Liver (tissue), 3 donors: Measurements from ENCODE around the gene NRF1.

Experiments
- EGR1 ChIP-seq, 2 donors: IDR thresholded peaks; 2 replicates each; pipeline ENCODE4 v1.6.1; 2016 to 2018; ENCODE audit warnings: antibody characterized with exemption in 2 of 2, low read depth in 2 of 2
- FOXA1 ChIP-seq: IDR thresholded peaks from 2 replicates; pipeline ENCODE4 v1.6.1; 2016; ENCODE audit warnings: antibody characterized with exemption
- HNF4A ChIP-seq, 2 donors: conservative IDR thresholded peaks; 2 replicates each; pipeline ENCODE4 v1.6.1; 2016; ENCODE audit warnings: antibody characterized with exemption in 2 of 2, mild to moderate bottlenecking in 2 of 2
- HNF4G ChIP-seq: IDR thresholded peaks from 2 replicates; pipeline ENCODE4 v1.6.1; 2016; ENCODE audit warnings: antibody characterized with exemption
- NR2F2 ChIP-seq: IDR thresholded peaks from 2 replicates; pipeline ENCODE4 v1.6.1; 2016; ENCODE audit warnings: antibody characterized with exemption
- SP1 ChIP-seq: IDR thresholded peaks from 2 replicates; pipeline ENCODE4 v1.6.1; 2018; ENCODE audit warnings: antibody characterized with exemption, mild to moderate bottlenecking
- TAF1 ChIP-seq: conservative IDR thresholded peaks from 2 replicates; pipeline ENCODE4 v1.6.1; 2016; ENCODE audit warnings: antibody characterized with exemption, mild to moderate bottlenecking
- YY1 ChIP-seq: IDR thresholded peaks from 2 replicates; pipeline ENCODE4 v1.6.1; 2016; ENCODE audit warnings: antibody characterized with exemption, mild to moderate bottlenecking
- TF ChIP-seq, protein P1 (sequence below): fragments of 150-350 bp; IDR thresholded peaks from 2 replicates; pipeline ENCODE4 v1.5.1; 2017; ENCODE audit warnings: improper control_type of control experiment, low read depth, low read length; ENCODE audit not compliant: missing input control
- TF ChIP-seq, protein P2 (sequence below): IDR thresholded peaks from 2 replicates; pipeline ENCODE4 v1.6.1; 2016; ENCODE audit warnings: antibody characterized with exemption
- TF ChIP-seq, protein P3 (sequence below): IDR thresholded peaks from 2 replicates; pipeline ENCODE4 v1.6.1; 2016; ENCODE audit warnings: antibody characterized with exemption
- TF ChIP-seq, protein P4 (sequence below): IDR thresholded peaks from 2 replicates; pipeline ENCODE4 v1.6.1; 2016; ENCODE audit warnings: antibody characterized with exemption, mild to moderate bottlenecking
- donor health status: healthy.
- donor health status: healthy.

DNA sequence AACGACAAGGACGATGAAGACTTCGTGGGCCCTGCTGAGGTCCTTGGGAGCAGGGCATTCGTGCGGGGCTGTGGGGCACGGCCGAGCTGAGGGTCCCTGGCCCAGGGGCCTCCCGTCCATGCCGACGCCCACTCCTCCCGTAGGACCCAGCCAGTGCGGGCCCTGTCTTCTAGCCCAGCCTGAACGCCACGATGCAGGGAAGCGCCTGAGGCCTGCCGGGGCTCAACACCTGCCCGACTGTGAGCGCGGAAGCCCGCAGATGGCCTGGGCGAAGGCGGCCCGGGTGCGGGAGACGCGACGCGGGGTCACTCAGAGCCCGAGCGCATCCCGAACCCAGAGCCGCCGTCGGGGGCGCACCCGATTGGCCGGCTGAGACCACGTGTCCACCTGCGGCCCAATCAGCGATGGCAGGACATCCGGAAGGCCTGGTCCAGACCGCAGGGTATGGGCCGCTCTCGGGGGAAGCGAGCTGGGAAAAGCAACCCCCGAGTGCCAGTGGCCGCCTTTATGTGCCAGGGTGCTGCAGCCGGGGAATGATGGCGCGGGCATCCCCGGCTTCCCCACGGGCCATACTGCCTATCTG, 151.0 kb downstream of the NRF1 start:
- TF ChIP-seq, protein P1, sequence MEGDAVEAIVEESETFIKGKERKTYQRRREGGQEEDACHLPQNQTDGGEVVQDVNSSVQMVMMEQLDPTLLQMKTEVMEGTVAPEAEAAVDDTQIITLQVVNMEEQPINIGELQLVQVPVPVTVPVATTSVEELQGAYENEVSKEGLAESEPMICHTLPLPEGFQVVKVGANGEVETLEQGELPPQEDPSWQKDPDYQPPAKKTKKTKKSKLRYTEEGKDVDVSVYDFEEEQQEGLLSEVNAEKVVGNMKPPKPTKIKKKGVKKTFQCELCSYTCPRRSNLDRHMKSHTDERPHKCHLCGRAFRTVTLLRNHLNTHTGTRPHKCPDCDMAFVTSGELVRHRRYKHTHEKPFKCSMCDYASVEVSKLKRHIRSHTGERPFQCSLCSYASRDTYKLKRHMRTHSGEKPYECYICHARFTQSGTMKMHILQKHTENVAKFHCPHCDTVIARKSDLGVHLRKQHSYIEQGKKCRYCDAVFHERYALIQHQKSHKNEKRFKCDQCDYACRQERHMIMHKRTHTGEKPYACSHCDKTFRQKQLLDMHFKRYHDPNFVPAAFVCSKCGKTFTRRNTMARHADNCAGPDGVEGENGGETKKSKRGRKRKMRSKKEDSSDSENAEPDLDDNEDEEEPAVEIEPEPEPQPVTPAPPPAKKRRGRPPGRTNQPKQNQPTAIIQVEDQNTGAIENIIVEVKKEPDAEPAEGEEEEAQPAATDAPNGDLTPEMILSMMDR, result no peak
- no peak for TF ChIP-seq TAF1
- no peak for TF ChIP-seq NR2F2
- TF ChIP-seq EGR1 (IDR thresholded peaks at IDR 0.05; ENCODE audit: low read depth in 2 of 2), result no peak
- no peak for TF ChIP-seq YY1
- TF ChIP-seq HNF4G, result no peak
- TF ChIP-seq SP1, result no peak
- TF ChIP-seq, protein P2, sequence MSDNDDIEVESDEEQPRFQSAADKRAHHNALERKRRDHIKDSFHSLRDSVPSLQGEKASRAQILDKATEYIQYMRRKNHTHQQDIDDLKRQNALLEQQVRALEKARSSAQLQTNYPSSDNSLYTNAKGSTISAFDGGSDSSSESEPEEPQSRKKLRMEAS, result no peak
- TF ChIP-seq, protein P3, sequence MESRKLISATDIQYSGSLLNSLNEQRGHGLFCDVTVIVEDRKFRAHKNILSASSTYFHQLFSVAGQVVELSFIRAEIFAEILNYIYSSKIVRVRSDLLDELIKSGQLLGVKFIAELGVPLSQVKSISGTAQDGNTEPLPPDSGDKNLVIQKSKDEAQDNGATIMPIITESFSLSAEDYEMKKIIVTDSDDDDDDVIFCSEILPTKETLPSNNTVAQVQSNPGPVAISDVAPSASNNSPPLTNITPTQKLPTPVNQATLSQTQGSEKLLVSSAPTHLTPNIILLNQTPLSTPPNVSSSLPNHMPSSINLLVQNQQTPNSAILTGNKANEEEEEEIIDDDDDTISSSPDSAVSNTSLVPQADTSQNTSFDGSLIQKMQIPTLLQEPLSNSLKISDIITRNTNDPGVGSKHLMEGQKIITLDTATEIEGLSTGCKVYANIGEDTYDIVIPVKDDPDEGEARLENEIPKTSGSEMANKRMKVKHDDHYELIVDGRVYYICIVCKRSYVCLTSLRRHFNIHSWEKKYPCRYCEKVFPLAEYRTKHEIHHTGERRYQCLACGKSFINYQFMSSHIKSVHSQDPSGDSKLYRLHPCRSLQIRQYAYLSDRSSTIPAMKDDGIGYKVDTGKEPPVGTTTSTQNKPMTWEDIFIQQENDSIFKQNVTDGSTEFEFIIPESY, result no peak
- TF ChIP-seq, protein P4, sequence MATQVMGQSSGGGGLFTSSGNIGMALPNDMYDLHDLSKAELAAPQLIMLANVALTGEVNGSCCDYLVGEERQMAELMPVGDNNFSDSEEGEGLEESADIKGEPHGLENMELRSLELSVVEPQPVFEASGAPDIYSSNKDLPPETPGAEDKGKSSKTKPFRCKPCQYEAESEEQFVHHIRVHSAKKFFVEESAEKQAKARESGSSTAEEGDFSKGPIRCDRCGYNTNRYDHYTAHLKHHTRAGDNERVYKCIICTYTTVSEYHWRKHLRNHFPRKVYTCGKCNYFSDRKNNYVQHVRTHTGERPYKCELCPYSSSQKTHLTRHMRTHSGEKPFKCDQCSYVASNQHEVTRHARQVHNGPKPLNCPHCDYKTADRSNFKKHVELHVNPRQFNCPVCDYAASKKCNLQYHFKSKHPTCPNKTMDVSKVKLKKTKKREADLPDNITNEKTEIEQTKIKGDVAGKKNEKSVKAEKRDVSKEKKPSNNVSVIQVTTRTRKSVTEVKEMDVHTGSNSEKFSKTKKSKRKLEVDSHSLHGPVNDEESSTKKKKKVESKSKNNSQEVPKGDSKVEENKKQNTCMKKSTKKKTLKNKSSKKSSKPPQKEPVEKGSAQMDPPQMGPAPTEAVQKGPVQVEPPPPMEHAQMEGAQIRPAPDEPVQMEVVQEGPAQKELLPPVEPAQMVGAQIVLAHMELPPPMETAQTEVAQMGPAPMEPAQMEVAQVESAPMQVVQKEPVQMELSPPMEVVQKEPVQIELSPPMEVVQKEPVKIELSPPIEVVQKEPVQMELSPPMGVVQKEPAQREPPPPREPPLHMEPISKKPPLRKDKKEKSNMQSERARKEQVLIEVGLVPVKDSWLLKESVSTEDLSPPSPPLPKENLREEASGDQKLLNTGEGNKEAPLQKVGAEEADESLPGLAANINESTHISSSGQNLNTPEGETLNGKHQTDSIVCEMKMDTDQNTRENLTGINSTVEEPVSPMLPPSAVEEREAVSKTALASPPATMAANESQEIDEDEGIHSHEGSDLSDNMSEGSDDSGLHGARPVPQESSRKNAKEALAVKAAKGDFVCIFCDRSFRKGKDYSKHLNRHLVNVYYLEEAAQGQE, result no peak
- TF ChIP-seq HNF4A (conservative IDR thresholded peaks at IDR 0.05), result no peak
- no peak for TF ChIP-seq FOXA1
